Left lung (tissue), 10 donors: ENCODE measurements around the gene WDR83. TPM values are rescaled to one million over a fixed set of nuclear protein-coding genes. Genes with fewer than 3 reads are reported as not detected.
A peak's percentile ranks its signal among the peaks of the same experiment; 100 is the strongest.

Source experiments
- ATAC-seq: fragments of 200-7000 bp; cut with Tn5 transposase; one replicate; pipeline ENCODE4 v1.9.1; 2020; ENCODE audit warnings: moderate library complexity
- DNase-seq, 4 donors: peaks; one replicate each; pipeline ENCODE4 v3.0.0-alpha.2; 2013 to 2020
- H3K27ac ChIP-seq, 2 donors: fragments of 200-600 bp; sonication (generic) in 1 of 2; one replicate each; pipeline versions ENCODE4 v1.5.0 to v1.8.0; 2020 to 2021
- H3K27me3 ChIP-seq, 2 donors: fragments of 200-600 bp; sonication (generic) in 1 of 2; one replicate each; pipeline versions ENCODE4 v1.5.0 to v1.8.0; 2020 to 2021
- H3K36me3 ChIP-seq, 2 donors: fragments of 200-600 bp; sonication (generic) in 1 of 2; one replicate each; pipeline versions ENCODE4 v1.5.0 to v1.8.0; 2020 to 2021
- H3K4me1 ChIP-seq, 2 donors: fragments of 200-600 bp; one replicate each; pipeline ENCODE4 v1.8.0; 2021
- H3K4me3 ChIP-seq, 2 donors: fragments of 200-600 bp; sonication (generic) in 1 of 2; one replicate each; pipeline versions ENCODE4 v1.5.0 to v1.8.0; 2020 to 2021; ENCODE audit warnings: mild to moderate bottlenecking in 1 of 2
- H3K9me3 ChIP-seq, 2 donors: fragments of 200-600 bp; sonication (generic) in 1 of 2; one replicate each; pipeline versions ENCODE4 v1.5.0 to v1.8.0; 2020 to 2021
- intact Hi-C, 2 donors: fragments of 100-400 bp; cut with DNase I; formaldehyde crosslinking; loops; one replicate each; pipeline versions ENCODE4 v1.11.2 to v1.14.2; 2022
- polyA plus RNA-seq, 6 donors: library from polyadenylated mRNA; unstranded; fragments of 120-200 nt; gene quantifications; one replicate each; pipeline ENCODE4 v1.2.1, GENCODE V29; 2013; ENCODE audit not compliant: insufficient read length in 6 of 6
- total RNA-seq, 2 donors: library from RNA; stranded (reverse); fragmentation: NEBNext Ultra II Directional; extraction: Animal tissue kit (Norgen Biotek cat#: 25700); gene quantifications; one replicate each; pipeline ENCODE4 v1.2.1, GENCODE V29; 2021
- TF ChIP-seq, protein P1 (sequence below), 2 donors: fragments of 200-600 bp; sonication (generic) in 1 of 2; IDR thresholded peaks; one replicate each; pipeline versions ENCODE4 v1.5.0 to v1.8.0; 2021; ENCODE audit warnings: antibody characterized with exemption in 2 of 2
- donor health status: DM: no; HTN: yes; CAD: no.
- donor health status: DM: no; HTN: no; CAD: no.

Gene WDR83
- total and polyA plus RNA-seq, 8 donors, result 9.0 to 27.1 (median 22.8) TPM

DNA sequence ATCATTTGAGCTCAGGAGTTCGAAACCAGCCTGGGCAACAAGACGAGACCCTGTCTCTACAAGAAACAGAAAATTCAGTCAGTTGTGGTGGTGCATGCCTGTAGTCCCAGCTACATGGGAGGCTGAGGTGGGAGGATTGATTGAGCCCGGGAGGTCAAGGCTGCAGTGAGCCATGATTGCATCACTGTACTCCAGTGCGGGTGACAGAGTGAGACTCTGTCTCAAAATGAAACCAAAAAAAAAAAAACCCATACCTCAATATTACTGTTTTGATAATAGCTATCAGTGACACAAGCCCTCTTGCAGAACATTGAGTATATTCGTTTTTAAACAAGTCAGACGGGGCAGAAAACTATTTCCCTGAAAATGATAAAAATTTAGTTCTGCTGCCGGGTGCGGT, 39.6 kb upstream of the WDR83 start:
- Histone ChIP-seq H3K9me3 (peaks cover 0 to 26% of the 10 kb centered on the region in 2 donors), H3K4me3 (no peak overlapping the region), H3K4me1 (no peaks in the 10 kb centered on the region), H3K27ac (no peak overlapping the region), H3K27me3 (no peaks in the 10 kb centered on the region), H3K36me3 (peaks cover 19 to 82% of the 10 kb centered on the region in 2 donors)
- ATAC-seq, result no peak
- intact Hi-C loops, result no loop called here
- TF ChIP-seq, protein P1, sequence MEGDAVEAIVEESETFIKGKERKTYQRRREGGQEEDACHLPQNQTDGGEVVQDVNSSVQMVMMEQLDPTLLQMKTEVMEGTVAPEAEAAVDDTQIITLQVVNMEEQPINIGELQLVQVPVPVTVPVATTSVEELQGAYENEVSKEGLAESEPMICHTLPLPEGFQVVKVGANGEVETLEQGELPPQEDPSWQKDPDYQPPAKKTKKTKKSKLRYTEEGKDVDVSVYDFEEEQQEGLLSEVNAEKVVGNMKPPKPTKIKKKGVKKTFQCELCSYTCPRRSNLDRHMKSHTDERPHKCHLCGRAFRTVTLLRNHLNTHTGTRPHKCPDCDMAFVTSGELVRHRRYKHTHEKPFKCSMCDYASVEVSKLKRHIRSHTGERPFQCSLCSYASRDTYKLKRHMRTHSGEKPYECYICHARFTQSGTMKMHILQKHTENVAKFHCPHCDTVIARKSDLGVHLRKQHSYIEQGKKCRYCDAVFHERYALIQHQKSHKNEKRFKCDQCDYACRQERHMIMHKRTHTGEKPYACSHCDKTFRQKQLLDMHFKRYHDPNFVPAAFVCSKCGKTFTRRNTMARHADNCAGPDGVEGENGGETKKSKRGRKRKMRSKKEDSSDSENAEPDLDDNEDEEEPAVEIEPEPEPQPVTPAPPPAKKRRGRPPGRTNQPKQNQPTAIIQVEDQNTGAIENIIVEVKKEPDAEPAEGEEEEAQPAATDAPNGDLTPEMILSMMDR (IDR thresholded peaks at IDR 0.05), result no peak
- DNase-seq, result no peak

DNA sequence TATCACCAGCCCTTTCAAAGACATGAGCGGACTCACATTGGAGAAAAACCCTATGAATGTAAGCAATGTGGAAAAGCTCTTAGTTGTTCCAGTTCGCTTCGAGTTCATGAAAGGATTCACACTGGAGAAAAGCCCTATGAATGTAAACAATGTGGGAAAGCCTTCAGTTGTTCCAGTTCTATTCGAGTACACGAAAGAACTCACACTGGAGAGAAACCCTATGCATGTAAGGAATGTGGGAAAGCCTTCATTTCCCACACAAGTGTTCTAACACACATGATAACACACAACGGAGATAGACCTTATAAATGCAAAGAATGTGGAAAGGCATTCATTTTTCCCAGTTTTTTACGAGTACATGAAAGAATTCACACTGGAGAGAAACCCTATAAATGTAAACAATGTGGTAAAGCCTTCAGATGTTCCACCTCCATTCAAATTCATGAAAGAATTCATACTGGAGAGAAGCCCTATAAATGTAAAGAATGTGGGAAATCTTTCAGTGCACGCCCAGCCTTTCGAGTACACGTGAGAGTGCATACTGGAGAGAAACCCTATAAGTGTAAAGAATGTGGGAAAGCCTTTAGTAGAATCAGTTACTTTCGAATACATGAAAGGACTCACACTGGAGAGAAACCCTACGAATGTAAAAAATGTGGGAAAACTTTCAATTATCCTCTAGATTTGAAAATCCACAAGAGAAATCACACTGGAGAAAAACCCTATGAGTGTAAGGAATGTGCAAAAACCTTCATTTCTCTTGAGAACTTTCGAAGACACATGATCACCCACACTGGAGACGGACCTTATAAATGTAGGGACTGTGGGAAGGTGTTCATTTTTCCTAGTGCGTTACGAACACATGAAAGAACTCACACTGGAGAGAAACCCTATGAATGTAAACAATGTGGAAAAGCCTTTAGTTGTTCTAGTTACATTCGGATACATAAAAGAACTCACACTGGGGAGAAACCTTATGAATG, 38.3 kb upstream of the WDR83 start:
- DNase-seq, result no peak
- Histone ChIP-seq H3K4me1 (no peaks in the 10 kb centered on the region), H3K36me3 (peaks cover 19 to 92% of the 10 kb centered on the region in 2 donors), H3K9me3 (peaks cover 0 to 26% of the 10 kb centered on the region in 2 donors), H3K4me3 (no peak overlapping the region), H3K27me3 (no peaks in the 10 kb centered on the region), H3K27ac (no peak overlapping the region)
- no peak for ATAC-seq
- intact Hi-C loops, result no loop called here
- TF ChIP-seq, protein P1 (IDR thresholded peaks at IDR 0.05), result no peak

DNA sequence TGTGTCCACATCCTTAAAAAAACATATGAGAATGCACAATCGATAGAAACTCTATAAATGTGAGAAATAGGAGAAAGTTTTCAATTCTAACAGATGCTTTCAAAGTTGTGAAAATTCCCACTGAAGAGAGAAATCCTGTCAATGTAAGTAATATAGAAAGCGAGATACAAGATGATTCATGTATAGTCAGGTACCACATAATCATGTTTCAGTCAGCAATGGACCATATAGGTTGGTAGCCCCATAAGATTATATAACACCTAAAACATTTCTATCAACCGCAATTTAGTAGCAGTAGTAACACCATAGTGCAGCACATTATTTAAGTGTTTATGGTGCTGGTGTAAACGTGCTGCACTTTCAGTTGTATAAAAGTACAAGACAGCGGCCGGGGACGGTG, 37.4 kb upstream of the WDR83 start:
- TF ChIP-seq, protein P1 (IDR thresholded peaks at IDR 0.05), result no peak
- peaks cover 19 to 87% of the 10 kb centered on the region in 2 donors for H3K36me3 ChIP-seq
- no peaks in the 10 kb centered on the region for H3K4me1 ChIP-seq
- no peak overlapping the region for H3K27ac ChIP-seq
- DNase-seq (no peak), ATAC-seq (no peak)
- intact Hi-C loops, result no loop called here
- no peak overlapping the region for H3K4me3 ChIP-seq
- H3K9me3 ChIP-seq, result peaks cover 0 to 26% of the 10 kb centered on the region in 2 donors
- H3K27me3 ChIP-seq, result no peaks in the 10 kb centered on the region

DNA sequence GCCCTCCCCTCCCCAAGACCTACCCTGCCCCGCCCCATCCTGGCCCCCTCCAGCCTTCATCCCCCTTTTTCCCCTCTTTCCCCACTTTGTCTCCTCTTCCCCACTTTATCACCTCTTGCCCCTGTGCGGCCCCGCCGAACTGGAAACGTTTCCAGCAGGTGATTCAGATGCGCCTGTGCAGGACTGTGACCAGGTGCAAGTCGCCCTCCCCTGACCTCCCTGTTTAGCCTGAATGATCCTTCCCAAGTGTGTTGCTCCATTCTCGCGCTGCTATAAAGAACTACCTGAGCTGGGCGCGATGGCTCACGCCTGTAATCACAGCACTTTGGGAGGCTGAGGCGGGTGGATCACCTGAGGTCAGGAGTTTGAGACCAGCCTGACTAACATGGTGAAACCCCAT, 30.0 kb upstream of the WDR83 start:
- Histone ChIP-seq H3K36me3 (peaks cover 0 to 14% of the 10 kb centered on the region in 2 donors), H3K27me3 (no peaks in the 10 kb centered on the region), H3K27ac (no peak overlapping the region), H3K9me3 (no peaks in the 10 kb centered on the region), H3K4me3 (no peak overlapping the region), H3K4me1 (peaks cover 3 to 12% of the 10 kb centered on the region in 2 donors)
- intact Hi-C loops, result no loop called here
- ATAC-seq, result no peak
- TF ChIP-seq, protein P1 (IDR thresholded peaks at IDR 0.05), result no peak
- DNase-seq, result peak in 1 of 4 donors; percentile 31

DNA sequence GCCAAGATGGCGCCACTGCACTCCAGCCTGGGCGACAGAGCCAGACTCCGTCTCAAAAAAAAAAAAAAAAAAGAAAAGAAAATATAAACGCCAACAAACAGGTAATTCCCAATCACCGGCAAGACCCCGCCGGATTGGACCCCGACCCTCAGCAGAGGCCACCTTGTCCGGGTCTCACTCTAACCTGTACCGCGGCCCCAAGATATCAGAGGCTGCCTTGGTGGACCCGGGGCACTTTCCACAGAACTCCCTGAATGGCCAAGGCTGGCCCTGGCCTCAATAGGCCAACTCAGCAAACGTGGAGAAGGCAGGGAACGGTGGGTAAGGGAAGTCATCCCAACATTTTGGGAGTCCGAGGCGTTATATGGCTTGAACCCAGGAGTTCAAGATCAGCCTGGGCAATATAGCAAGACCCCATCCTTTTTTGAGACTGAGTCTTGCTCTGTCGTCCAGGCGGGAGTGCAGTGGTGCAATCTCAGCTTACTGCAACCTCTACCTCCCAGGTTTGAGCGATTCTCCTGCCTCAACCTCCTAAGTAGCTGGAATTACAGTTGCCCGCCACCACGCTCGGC, 27.9 kb upstream of the WDR83 start:
- intact Hi-C loops, result no loop called here
- Histone ChIP-seq H3K4me3 (no peak overlapping the region), H3K27ac (no peak overlapping the region), H3K4me1 (peaks cover 3 to 12% of the 10 kb centered on the region in 2 donors), H3K36me3 (peaks cover 0 to 5% of the 10 kb centered on the region in 2 donors), H3K9me3 (no peaks in the 10 kb centered on the region), H3K27me3 (no peaks in the 10 kb centered on the region)
- no peak for ATAC-seq
- DNase-seq, result peak in 1 of 4 donors; percentile 55
- TF ChIP-seq, protein P1 (IDR thresholded peaks at IDR 0.05), result no peak
